DND-41 (cell line): Measurements from ENCODE around the gene RBMS3.

Source experiments
- EZH2 ChIP-seq: IDR thresholded peaks from 3 replicates; pipeline ENCODE4 v1.6.1; 2012; ENCODE audit warnings: borderline replicate concordance, low read depth, mild to moderate bottlenecking, moderate library complexity, low read length, inconsistent platforms; ENCODE audit not compliant: severe bottlenecking
- TF ChIP-seq, protein P1 (sequence below): IDR thresholded peaks from 2 replicates; pipeline ENCODE4 v1.5.1; 2012; ENCODE audit warnings: borderline replicate concordance, low read length, moderate library complexity, mild to moderate bottlenecking; ENCODE audit not compliant: poor library complexity, severe bottlenecking; ENCODE audit errors: extremely low read depth

DNA sequence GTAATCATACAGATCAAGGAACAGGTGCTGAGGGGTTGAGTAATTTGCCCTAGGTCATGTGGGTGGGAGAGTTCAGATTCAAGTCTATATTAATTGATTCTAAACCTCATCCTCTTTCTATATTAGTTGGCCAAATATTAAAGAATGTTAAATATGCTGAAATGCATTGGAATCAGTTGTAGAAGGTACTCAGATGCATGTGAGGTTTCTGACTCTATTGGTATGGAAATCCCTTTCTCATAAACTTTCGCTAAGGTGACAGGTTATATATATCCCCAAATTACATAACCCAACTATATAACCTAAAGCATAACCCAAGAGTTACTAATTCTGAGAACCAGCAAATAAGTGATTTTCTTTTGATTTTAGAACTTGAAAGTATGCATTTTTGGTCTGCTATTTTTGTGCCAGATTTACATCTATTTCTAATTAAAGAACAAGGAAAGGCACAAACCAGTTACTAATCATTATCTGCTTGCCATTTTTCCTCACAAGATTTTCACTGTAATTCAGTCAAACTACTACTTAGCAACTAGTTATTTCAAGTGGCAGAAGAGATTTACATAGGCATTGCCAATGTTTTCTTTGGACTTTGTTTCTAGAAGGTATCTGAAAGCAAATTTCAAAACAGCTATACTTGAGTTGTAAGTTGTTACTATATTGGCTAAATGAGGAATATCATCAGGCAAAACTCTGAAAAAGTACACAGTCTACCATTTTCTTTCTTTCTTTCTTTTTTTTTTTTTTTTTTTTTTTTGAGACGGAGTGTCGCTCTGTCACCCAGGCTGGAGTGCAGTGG is 201.3 kb downstream of the RBMS3 start:
- TF ChIP-seq, protein P1, sequence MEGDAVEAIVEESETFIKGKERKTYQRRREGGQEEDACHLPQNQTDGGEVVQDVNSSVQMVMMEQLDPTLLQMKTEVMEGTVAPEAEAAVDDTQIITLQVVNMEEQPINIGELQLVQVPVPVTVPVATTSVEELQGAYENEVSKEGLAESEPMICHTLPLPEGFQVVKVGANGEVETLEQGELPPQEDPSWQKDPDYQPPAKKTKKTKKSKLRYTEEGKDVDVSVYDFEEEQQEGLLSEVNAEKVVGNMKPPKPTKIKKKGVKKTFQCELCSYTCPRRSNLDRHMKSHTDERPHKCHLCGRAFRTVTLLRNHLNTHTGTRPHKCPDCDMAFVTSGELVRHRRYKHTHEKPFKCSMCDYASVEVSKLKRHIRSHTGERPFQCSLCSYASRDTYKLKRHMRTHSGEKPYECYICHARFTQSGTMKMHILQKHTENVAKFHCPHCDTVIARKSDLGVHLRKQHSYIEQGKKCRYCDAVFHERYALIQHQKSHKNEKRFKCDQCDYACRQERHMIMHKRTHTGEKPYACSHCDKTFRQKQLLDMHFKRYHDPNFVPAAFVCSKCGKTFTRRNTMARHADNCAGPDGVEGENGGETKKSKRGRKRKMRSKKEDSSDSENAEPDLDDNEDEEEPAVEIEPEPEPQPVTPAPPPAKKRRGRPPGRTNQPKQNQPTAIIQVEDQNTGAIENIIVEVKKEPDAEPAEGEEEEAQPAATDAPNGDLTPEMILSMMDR: no peak
- TF ChIP-seq EZH2: no peak
